OCI-LY7 (cell line): ENCODE results near the gene TJP1. TPM values are rescaled to one million over a fixed set of nuclear protein-coding genes. Genes with fewer than 3 reads are reported as not detected.

ENCODE experiments used
- BruUV-seq: library from RNA; stranded (reverse); fragments of 400-500 nt; replicated peaks from 2 replicates; lab custom pipeline; 2021; lab: Mats Ljungman, UMichigan
- CTCF ChIA-PET: fragments of 300-600 bp; sonication (Branson Sonifier 250); formaldehyde crosslinking; loops from one replicate; lab custom pipeline; 2022; ENCODE audit warnings: antibody characterized with exemption; ENCODE audit not compliant: unreplicated experiment; lab: Charles Lee
- POLR2A ChIA-PET: fragments of 300-600 bp; sonication (Branson Sonifier 250); formaldehyde crosslinking; loops from one replicate; lab custom pipeline; 2022; ENCODE audit warnings: antibody characterized with exemption; lab: Charles Lee
- DNase-seq: peaks from one replicate; pipeline ENCODE4 v3.0.0-alpha.2; 2015; ENCODE audit warnings: low spot score
- H2AFZ ChIP-seq: fragments of 200-600 bp; sonication (generic), shearing (Covaris generic); 2 replicates; pipeline ENCODE4 v1.6.1; 2014; ENCODE audit warnings: mild to moderate bottlenecking, antibody characterized with exemption, low read length, moderate library complexity
- H3K27ac ChIP-seq: fragments of 200-600 bp; sonication (generic); 2 replicates; pipeline ENCODE4 v1.5.1; 2014; ENCODE audit warnings: mixed run types, low read depth, mild to moderate bottlenecking, moderate library complexity, low read length, inconsistent platforms; ENCODE audit not compliant: poor library complexity, severe bottlenecking
- H3K36me3 ChIP-seq: fragments of 200-600 bp; sonication (generic); 2 replicates; pipeline ENCODE4 v1.6.1; 2014; ENCODE audit warnings: mild to moderate bottlenecking, antibody characterized with exemption, low read length, moderate library complexity, mixed read lengths; ENCODE audit not compliant: insufficient read depth
- H3K4me1 ChIP-seq: fragments of 200-600 bp; sonication (generic); 2 replicates; pipeline ENCODE4 v1.5.1; 2014; ENCODE audit warnings: mild to moderate bottlenecking, low read length; ENCODE audit not compliant: insufficient read depth, poor library complexity, severe bottlenecking
- H3K4me2 ChIP-seq: fragments of 200-600 bp; sonication (generic); 2 replicates; pipeline ENCODE4 v1.6.1; 2014; ENCODE audit warnings: mild to moderate bottlenecking, low read length
- H3K4me3 ChIP-seq: fragments of 200-600 bp; sonication (generic); 2 replicates; pipeline ENCODE4 v1.5.1; 2014; ENCODE audit warnings: mild to moderate bottlenecking, low read depth, low read length; ENCODE audit not compliant: poor library complexity, severe bottlenecking
- H3K79me2 ChIP-seq: fragments of 200-600 bp; sonication (generic); 2 replicates; pipeline ENCODE4 v1.6.1; 2016; ENCODE audit warnings: low read depth, mild to moderate bottlenecking, low read length, moderate library complexity, mixed read lengths; ENCODE audit not compliant: insufficient read depth
- H3K9me2 ChIP-seq: fragments of 200-600 bp; sonication (generic); 2 replicates; pipeline ENCODE4 v1.6.1; 2016; ENCODE audit warnings: mild to moderate bottlenecking, low read length, mixed read lengths; ENCODE audit not compliant: insufficient read depth
- H3K9me3 ChIP-seq: fragments of 200-600 bp; sonication (generic); 2 replicates; pipeline ENCODE4 v1.6.1; 2014; ENCODE audit warnings: mild to moderate bottlenecking, mixed run types, low read length, mixed read lengths
- H4K20me1 ChIP-seq: fragments of 200-600 bp; sonication (generic); 2 replicates; pipeline ENCODE4 v1.6.1; 2014; ENCODE audit warnings: mild to moderate bottlenecking, antibody characterized with exemption, low read length, moderate library complexity, mixed read lengths; ENCODE audit not compliant: insufficient read depth
- CTCF ChIP-seq: fragments of 200-600 bp; sonication (generic); conservative IDR thresholded peaks from 2 replicates; pipeline ENCODE4 v1.5.1; 2014; ENCODE audit warnings: mild to moderate bottlenecking, antibody characterized with exemption, low read length, moderate library complexity, mixed read lengths
- EZH2phosphoT487 ChIP-seq: fragments of 200-600 bp; sonication (generic); IDR thresholded peaks from 2 replicates; pipeline ENCODE4 v1.6.1; 2018; ENCODE audit warnings: low read depth, borderline replicate concordance, mild to moderate bottlenecking, mixed run types, antibody characterized with exemption, low read length, moderate library complexity, mixed read lengths
- intact Hi-C: fragments of 100-400 bp; cut with micrococcal nuclease; formaldehyde crosslinking; loops from one replicate; pipeline ENCODE4 v1.10.0; 2022; ENCODE audit not compliant: unreplicated experiment
- total RNA-seq, 2 experiments: library from RNA; depleted of rRNA in 1 of 2; stranded (reverse); fragments of >200 nt in 1 of 2; shearing (Covaris generic) in 1 of 2; gene quantifications; 2 replicates each; pipeline ENCODE4 v1.2.3, GENCODE V29; 2014 to 2022

Gene TJP1
- total RNA-seq, 2 experiments from 2014 or later: 0.19 to 0.32 TPM

DNA sequence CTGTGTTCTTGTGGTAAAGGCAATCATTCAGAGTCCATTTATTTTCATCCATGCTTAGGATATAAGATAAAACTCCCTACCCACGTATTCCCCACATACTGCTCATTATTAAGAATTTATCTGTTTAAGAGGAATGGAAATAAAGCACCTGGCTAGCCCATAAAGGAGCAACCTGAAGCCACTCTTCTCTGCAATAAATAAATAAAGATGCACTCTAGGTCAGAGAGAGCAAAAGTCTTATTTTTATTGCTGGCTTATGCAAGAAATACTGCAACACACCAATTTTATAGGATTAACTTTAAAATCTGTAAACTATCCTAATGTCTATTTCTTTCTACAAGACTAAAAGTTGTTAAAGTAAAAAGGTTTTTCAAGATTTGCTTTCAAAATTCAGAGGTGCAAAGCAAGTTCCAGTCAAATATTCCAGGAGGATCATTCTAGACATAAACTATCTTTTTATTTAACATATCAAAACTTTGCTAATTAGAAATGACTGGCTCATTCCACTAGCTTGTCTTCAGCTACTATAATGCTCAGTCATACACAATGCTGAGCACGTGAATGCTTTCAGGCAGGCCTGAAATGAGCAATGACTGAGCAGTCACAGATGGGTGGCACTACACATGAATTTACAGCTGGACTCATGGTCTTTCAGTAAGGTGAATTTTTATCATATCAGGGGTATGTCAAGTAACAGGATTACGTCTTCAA, 7.1 kb downstream of the TJP1 start:
- POLR2A ChIA-PET: interaction anchor here (0.6 to 0.7 kb wide), 2 partner anchors 267 to 754 kb away, joined by 3 read pairs; no protein-coding TSS in a partner anchor
- H3K4me2 ChIP-seq: no peak overlapping the region

DNA sequence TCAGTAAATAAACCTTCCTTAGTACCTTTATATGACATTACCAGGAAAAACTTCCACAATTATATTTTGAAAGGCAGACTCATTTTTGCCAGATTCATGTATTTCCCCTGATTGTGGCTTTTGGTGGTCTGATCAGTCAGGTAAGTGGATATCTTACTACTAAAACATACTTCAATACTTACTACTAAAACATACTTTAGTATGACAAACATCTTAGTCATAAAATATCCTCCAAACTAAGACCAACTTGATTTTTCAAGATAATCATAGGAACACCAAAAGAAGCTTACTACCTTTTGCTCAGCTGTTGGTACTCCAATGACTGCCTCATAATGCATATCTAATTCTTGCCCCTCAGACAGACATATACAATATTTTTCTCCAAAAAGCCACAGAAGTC, 9.3 kb downstream of the TJP1 start:
- intact Hi-C loops: no loop called here

More for the DNA sequence above, 7.1 kb downstream of the TJP1 start:
- intact Hi-C loops: no loop called here
- CTCF ChIA-PET: no interaction called here
- H3K9me2 ChIP-seq: no peaks in the 10 kb centered on the region
- H4K20me1 ChIP-seq: no peaks in the 10 kb centered on the region
- TF ChIP-seq EZH2phosphoT487 (no peak), CTCF (no peak)
- H3K4me3 ChIP-seq: no peak overlapping the region
- no peaks in the 10 kb centered on the region for H3K4me1 ChIP-seq
- H3K79me2 ChIP-seq: no peaks in the 10 kb centered on the region
- H2AFZ ChIP-seq: no peak overlapping the region
- no peaks in the 10 kb centered on the region for H3K36me3 ChIP-seq
- no peaks in the 10 kb centered on the region for H3K9me3 ChIP-seq
- no peak for DNase-seq
- BruUV-seq: no TSS peak
- H3K27ac ChIP-seq: no peak overlapping the region

More for the DNA sequence above, 9.3 kb downstream of the TJP1 start:
- no peaks in the 10 kb centered on the region for H3K36me3 ChIP-seq
- H3K79me2 ChIP-seq: no peaks in the 10 kb centered on the region
- H4K20me1 ChIP-seq: no peaks in the 10 kb centered on the region
- no peak for TF ChIP-seq CTCF
- no peak for TF ChIP-seq EZH2phosphoT487
- H2AFZ ChIP-seq: no peak overlapping the region
- BruUV-seq: no TSS peak
- no peak overlapping the region for H3K4me3 ChIP-seq
- no peak overlapping the region for H3K27ac ChIP-seq
- no peak overlapping the region for H3K4me2 ChIP-seq
- POLR2A ChIA-PET: no interaction called here
- H3K9me3 ChIP-seq: no peaks in the 10 kb centered on the region
- H3K4me1 ChIP-seq: no peaks in the 10 kb centered on the region
- CTCF ChIA-PET: no interaction called here
- no peaks in the 10 kb centered on the region for H3K9me2 ChIP-seq
- DNase-seq: no peak
